NCI-H510A (cell line): ENCODE measurements around the gene SIGLEC8.
"Not testable (repeated sequence)": the region's sequence is repeated elsewhere in the genome, so short reads cannot be mapped to it uniquely, and the experiment has no call there.

Experiments
- DNase-seq: peaks from one replicate; lab custom pipeline; 2025; lab: John Stamatoyannopoulos, UW

The SIGLEC8 gene

GRCh38 chr19:51458051-51458645 lies at the start of gene SIGLEC8:
Gene SIGLEC8 (minus strand): TSS chr19:51458454. CDS start chr19:51458387, 67 bp downstream.
- DNase-seq: no peak

DNA sequence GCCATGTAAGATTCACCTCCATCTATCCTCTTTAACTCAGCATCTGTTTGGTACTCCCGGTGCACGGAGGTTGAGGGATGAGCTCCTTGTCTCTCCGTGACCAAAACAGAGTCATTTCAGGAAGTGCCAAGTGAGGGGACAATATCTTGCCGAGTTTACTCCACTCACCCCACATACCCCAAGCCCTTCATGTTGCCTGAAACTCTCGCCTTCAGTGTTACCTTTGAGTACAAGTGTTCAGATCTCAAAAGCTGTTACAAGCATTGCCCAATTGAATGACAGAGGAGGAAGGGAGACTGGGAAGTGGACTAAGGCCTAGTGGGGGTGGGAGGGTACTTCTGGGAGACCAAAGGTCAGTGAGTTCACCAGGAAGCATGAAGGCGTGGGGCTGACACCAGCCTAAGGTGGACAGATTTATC lies 49.4 kb upstream of the SIGLEC8 start:
- no peak for DNase-seq

DNA sequence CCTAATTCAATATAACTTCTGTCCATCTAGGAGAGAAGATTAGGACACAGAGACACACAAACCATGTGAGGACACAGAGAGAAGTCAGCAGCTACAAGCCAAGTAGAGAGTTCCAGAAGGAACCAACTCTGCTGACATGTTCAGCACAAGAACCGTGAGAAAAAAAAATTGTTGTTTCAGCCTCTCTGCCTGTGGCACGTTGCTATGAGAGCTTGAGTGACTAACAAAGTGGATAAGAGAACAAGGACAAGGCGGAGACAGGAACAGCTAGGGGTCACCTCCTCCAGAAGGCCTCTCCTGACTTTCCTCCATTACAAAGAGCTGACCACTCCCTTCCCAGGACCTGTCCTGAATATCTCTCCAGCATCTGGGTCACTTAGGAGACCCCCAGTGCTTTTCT lies 48.9 kb upstream of the SIGLEC8 start:
- no peak for DNase-seq

- no peak for DNase-seq
Measured at GRCh38 chr19:51505904-51506303, 47.6 kb upstream of the SIGLEC8 start.

DNA sequence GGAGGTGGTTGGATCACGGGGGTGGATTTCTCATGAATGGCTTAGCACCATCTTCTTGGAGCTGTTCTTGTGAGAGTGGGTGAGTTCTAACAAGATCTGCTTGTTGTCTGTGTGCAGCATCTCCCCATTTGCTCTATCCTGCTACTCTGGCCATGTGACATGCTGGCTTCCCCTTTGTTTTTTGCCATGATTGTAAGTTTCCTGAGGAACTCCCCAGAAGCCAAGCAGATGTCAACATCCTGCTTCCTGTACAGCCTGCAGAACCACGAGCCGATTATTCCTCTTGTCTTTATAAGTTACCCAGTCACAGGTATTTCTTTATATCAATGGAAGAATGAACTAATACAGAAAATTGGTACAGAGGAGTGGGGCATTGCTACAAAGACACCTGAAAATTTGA lies 45.6 kb upstream of the SIGLEC8 start:
- DNase-seq: no peak

DNA sequence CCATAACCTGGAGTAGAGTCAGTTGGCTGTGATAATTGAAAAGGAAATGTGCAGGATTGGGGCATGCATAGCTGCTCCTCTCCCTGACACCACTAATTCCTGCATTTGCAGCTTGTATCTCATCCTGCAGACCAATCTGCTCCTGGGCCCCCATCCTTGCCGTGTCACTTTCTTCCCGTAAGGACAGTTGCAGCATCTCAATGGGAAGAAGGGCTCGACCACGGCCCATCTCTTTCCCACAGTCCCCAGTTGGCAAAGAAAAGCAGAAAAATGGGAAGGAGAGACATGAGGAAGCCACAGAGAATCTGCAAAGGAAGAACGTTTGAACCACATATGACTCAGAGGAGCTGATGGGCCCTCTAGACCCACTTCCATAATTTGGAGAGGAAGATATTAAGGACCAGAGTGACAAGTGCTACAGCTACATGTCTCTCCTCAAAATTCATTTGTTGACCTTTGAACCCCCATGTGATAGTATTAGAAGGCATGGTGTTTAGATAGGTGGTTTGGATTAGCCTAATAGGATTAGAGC lies 45.1 kb upstream of the SIGLEC8 start:
- DNase-seq: no peak

- no peak for DNase-seq
Measured at GRCh38 chr19:51501594-51502263, 43.5 kb upstream of the SIGLEC8 start, which contains the start of gene SIGLEC12. Gene SIGLEC12 (minus strand): TSS chr19:51501800. CDS start chr19:51501733, 67 bp downstream.

GRCh38 chr19:51500931-51501330 lies 42.7 kb upstream of the SIGLEC8 start:
- DNase-seq: not testable (repeated sequence)

DNA sequence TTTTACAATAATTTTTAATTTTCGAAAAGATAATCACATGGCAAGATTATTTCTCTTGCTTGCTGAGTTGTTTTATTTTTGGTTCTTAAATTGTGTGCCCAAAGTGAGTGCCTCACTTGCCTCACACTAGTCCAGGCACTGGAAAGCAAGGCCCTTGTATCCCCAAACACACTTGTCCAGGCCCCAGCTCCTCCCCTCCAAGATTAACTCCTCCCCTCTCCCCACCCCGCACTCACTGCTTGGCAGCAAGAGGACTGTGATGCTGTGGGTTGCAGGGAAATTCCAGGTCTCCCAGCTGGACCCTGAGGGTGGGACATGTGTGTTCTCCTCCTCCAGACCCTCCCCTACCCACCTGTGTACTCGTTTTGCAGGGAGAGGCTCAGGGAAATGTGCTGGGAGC lies 39.4 kb upstream of the SIGLEC8 start:
- no peak for DNase-seq

- no peak for DNase-seq
Measured at GRCh38 chr19:51493776-51494175, 35.5 kb upstream of the SIGLEC8 start.

DNA sequence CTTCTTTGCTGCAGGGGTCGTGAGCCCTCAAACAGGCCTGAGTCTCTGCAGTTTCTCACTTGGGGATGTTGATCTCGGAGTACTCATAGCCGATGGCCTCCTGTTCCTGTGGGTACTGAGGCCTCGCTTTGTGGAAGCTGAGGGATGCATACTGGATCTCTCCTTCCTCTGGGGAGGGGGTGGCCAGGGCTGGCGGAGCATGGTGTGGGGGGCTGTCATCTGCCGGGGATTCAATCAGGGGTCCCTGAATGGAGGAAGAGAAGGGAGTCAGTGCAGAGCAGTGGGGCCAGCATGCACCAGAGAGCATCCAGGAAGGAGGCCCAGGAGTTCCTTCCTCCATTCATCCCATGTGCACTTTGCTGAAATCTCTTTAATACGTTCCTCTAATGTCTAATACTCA lies 33.3 kb upstream of the SIGLEC8 start:
- DNase-seq: no peak

GRCh38 chr19:51490676-51491075 lies 32.4 kb upstream of the SIGLEC8 start:
- no peak for DNase-seq

- DNase-seq: no peak
Measured at GRCh38 chr19:51489113-51489512, 30.9 kb upstream of the SIGLEC8 start.

- no peak for DNase-seq
Measured at GRCh38 chr19:51488491-51488890, 30.2 kb upstream of the SIGLEC8 start.

GRCh38 chr19:51485960-51486660 lies 27.9 kb upstream of the SIGLEC8 start:
- no peak for DNase-seq

GRCh38 chr19:51480590-51480989 lies 22.3 kb upstream of the SIGLEC8 start:
- DNase-seq: no peak

DNA sequence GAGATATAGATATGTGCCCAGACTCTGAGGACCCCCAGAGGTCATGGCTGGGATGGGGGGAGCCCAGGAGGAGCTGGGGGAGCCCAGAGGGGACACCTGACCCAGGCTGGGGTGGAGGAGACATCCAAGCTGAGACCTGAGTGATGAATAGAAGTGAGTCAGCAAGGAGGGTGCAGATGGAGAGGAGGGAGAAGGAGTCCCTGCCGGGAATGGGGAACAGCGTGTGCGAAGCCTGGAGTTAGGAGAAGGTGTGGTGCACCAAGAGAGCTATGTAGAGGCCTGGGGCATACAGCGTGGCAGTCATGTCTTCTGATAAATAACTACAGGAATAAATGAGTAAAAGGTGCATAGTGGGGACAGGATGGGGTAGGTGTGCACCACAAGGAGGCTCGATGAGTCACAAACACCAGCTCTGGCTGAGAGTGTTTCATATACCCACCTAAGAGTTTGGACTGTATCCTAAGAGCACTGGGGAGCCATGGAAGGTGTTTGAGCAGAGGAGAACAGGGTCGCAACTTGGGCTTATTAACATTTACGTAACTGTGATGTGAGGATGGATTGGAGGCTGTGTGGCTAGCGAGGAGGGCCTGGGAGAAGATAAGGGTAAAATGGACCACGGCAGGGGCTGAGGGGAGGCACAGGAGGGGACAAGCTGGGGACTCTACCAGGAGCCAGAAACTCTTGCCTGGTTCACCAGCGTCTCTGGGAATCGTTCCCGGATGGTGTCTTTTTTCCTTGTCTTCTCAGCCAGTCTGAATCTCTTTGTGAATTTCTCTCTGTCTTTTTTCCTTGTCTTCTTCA lies 21.5 kb upstream of the SIGLEC8 start:
- DNase-seq: no peak

DNA sequence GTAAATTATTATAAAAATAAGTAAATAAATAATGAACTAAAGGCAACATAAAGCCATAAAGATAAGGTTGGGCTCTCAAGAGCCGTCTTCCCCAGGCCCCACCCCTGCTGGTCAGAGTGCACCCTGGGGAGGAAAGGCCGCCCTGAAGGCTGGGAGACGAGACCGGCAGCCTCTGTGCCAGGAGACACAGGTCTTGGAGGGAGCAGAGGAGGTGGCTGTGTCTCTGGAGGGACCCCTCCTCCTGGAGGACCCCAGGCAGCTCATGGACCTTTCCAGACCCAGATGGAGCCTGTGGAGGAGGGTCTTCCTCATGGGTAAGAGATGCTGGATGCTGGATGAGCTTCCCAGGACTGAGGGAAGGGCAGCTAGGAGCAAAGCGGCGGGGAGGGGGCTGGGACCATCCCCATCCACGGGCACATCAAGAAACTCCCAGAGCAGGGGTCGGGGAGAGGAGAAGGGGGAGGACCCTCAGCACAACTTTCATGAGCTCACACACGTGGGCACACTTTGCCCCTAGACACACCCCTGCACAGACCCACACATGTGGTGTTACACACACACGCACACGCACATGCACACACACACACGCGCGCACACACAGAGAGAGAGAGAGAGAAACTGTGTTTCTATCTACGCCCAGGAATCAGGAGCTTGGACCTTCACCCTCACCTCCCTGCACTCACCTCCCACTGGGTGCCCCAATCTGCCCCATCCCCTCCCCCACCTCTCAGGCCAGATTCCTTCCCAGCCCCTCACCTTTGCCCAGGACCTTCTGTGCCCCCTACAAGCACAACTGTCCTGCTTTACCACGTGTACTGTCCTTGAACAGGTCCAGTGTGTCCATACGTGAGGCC lies 20.4 kb upstream of the SIGLEC8 start, which contains the start of gene CEACAM18:
CEACAM18 (plus strand) TSS at position 159 of the 854 bp plus-strand sequence.
- no peak for DNase-seq

DNA sequence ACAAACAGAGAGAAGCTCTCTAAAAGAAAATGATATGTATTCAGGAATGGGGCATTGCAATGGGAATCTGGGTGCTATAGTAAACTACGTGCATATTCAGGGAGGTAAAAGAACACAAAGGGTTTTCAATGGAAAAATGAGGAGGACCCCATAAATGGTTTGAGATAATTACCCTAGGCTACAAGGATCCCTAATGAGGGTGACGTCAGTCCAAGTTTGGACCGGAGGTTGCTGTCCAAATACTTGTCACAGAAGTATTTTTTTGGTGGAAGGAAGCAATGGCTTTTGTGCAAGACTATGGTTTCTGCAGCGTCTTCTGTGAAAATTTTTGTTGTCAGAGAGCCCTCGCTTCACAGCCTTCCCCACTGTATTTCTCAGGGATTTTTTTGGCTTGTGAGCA lies 19.1 kb upstream of the SIGLEC8 start:
- DNase-seq: no peak

- no peak for DNase-seq
Measured at GRCh38 chr19:51476164-51476563, 17.9 kb upstream of the SIGLEC8 start.
